NCI-H226 (cell line): ENCODE results near the gene LGALS12.
"Not testable (repeated sequence)": the region's sequence is repeated elsewhere in the genome, so short reads cannot be mapped to it uniquely, and the experiment has no call there.

ENCODE experiments used
- DNase-seq: peaks from one replicate; pipeline ENCODE4 v3.0.0-alpha.2; 2015

The LGALS12 gene

GRCh38 chr11:63506876-63507275, 992 bp downstream of the LGALS12 start:
- DNase-seq: no peak

DNA sequence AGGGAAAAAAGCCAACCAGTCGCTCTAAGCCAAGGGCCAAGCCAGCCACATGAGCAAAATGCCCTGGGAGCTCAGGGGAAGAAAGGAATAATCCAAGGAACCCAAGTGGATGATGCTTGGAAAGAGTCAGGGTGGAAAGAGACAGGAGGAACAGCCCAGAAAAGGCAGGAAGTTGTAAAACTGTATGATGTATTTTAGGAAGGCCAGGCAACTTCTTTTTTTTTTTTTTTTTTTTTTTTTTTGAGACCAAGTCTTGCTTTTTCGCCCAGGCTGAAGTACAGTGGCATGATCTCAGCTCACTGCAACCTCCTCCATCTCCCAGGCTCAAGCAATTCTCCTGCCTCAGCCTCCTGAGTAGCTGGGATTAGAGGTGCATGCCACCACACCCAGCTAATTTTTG, 1.6 kb downstream of the LGALS12 start:
- DNase-seq: no peak

GRCh38 chr11:63508009-63508408, 2.1 kb downstream of the LGALS12 start:
- DNase-seq: no peak

DNA sequence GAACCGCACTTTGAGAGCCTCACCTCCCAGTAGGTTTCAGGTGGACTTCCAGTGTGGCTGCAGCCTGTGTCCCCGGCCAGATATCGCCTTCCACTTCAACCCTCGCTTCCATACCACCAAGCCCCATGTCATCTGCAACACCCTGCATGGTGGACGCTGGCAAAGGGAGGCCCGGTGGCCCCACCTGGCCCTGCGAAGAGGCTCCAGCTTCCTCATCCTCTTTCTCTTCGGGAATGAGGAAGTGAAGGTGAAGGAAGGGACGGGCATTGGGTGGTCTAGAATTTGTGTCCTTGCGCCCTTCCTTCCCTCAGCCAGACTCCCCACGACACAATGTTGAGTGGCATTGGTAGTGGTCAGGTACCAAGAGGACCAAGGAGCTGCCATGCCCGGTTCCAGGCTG, 2.9 kb downstream of the LGALS12 start:
- no peak for DNase-seq

- peak; percentile 50 for DNase-seq
These were observed 4.6 kb downstream of the LGALS12 start for GRCh38 chr11:63510360-63511047.

DNA sequence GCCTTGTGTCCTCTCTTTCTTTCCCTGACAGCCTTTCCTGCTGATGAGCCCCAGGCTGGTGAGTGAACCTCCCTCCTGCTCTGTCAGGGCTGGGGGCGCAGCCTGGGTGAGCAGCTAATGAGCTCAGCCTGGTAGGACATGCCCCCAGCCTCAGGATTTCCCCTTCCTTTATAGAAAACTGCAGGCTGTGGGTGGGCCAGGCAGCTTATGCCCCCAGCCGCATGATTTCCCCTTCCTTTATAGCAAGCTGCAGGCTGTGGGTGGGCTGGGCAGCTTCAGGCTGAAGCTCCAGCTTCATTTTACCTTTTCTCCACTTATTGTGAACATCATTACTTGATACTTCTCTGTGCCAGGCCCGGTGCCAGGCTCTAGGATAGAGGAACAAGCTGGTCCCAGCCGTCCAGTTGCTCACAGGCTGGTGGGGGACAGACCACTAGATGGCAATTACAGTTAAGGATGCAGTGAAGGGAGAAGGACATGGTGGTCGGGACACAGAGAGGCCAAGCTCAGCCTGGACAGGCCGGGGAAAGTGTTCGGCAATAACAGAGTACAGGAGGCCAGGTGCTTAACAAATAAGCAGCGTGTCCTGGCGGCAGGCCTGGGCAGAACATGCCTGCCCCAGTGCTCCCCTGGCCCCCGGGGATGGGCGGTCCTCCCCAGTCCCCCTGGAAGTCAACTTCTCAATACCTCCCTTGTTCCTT, 5.3 kb downstream of the LGALS12 start:
- no peak for DNase-seq

GRCh38 chr11:63512816-63513215, 6.9 kb downstream of the LGALS12 start:
- DNase-seq: no peak

- no peak for DNase-seq
These were observed 10.2 kb downstream of the LGALS12 start for GRCh38 chr11:63516109-63516508.

DNA sequence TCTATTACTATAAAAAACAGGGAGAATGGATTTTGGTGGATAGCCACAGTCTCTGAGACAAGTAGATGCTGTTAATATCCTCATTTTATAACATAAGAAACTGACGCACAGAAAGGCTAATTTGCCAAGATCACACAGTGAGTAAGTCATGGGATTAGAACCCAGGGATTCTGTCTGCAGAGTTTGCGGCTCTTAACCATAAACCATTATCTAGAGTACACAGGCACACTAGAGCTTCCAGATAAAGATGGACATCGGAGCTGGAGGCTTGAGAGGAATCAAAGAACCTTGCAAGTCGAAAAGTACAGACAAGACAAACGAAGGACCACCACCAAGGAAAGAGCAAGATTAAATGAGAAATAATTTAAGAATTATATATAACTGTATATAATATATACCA, 11.3 kb downstream of the LGALS12 start:
- no peak for DNase-seq

- peak; percentile 41 for DNase-seq
These were observed 12.7 kb downstream of the LGALS12 start for GRCh38 chr11:63518548-63518947.

DNA sequence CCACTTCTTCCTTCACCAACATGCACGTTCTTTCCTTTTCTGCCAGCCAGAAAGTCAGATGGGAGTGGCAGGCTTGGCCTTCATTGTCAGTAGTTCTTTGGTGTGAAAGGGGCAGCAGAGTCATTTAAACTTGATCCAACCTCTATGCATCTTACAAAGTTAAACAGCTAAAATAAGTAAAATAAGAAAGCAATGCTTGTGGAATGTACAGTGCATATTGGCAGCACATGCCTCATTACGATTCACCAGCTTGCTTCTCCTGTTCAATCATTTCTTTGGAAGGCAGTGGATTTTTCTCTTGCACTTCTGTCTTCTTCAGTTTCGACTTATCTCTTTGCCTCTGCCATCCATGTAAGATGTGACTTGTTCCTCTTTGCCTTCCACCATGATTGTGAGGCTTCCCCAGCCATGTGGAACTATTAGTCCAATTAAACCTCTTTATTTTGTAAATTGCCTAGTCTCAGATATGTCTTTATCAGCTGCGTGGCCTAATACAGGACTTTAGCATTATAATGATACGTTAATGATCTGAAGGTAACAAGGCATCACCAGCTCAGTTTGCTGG, 14.8 kb downstream of the LGALS12 start:
- no peak for DNase-seq

GRCh38 chr11:63521896-63522295, 16.0 kb downstream of the LGALS12 start:
- DNase-seq: no peak

GRCh38 chr11:63523151-63523550, 17.3 kb downstream of the LGALS12 start:
- no peak for DNase-seq

GRCh38 chr11:63527667-63528066, 21.8 kb downstream of the LGALS12 start:
- no peak for DNase-seq

DNA sequence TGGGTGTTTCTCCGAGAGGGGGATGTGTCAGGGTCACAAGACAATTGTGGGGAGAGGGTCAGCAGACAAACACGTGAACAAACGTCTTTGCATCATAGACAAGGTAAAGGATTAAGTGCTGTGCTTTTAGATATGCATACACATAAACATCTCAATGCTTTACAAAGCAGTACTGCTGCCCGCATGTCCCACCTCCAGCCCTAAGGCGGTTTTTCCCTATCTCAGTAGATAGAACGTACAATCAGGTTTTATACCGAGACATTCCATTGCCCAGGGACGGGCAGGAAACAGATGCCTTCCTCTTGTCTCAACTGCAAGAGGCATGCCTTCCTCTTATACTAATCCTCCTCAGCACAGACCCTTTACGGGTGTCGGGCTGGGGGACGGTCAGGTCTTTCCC, 22.3 kb downstream of the LGALS12 start:
- DNase-seq: not testable (repeated sequence)

DNA sequence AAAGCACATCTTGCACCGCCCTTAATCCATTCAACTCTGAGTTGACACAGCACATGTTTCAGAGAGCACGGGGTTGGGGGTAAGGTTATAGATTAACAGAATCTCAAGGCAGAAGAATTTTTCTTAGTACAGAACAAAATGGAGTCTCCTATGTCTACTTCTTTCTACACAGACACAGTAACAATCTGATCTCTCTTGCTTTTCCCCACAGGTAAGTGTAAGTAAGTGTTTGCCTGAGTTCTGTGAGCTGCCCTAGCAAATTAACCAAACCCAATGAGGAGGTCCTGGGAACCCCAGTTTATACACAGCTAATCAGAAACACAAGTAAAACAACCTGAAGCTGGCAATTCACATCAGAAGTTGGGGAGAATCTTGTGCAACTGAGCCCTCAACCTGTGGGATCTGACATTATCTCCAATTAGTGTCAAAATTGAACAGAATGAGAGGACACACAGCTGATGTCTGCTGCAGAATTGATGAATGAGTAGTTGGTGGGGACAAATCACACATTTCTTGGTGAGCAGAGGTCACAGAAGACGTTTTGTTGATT, 22.9 kb downstream of the LGALS12 start:
- DNase-seq: not testable (repeated sequence)

- not testable (repeated sequence) for DNase-seq
These were observed 23.5 kb downstream of the LGALS12 start for GRCh38 chr11:63529373-63529772.

DNA sequence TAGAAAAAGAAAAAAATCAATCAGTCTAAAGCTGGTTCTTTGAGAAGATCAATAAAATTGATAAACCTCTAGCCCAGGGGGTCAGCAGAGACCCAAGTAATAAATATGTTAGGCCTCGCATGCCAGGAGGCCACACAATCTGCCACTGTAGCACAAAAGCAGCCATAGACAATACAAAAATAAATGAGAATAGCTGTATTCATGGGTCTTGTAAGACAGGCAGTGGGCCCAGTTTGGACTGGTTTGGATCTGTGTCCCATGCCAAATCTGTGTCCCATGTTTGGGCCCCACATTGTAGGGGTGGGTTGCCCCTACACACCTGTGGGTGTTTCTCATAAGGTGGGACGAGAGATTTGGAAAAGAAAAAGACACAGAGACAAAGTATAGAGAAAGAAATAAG, 24.1 kb downstream of the LGALS12 start:
- DNase-seq: no peak

DNA sequence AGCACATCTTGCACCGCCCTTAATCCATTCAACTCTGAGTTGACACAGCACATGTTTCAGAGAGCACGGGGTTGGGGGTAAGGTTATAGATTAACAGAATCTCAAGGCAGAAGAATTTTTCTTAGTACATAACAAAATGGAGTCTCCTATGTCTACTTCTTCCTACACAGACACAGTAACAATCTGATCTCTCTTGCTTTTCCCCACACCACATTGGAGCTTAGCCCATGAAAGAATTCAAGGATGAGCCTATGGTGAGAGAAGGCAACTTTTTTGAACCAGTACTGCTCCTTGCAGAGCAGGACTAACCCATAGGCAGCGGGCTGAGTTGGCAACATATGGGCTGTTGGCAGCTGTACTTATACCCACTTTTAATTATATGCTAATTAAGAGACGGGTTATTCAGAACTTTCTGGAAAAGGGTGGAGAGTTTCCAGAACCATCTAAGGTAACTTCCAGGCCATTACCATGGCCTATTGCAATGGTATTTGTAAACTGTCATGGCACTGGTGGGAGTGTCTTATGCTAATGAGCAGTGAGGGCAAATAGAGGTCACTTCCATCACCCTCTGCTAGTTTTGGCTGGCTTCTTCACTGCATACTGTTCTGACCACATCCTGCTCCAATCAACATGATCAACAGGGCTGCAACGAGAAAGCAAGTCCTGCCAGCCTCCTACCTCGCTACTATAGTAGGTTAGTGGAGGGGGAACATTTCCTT, 25.3 kb downstream of the LGALS12 start:
- peak; percentile 86 for DNase-seq

DNA sequence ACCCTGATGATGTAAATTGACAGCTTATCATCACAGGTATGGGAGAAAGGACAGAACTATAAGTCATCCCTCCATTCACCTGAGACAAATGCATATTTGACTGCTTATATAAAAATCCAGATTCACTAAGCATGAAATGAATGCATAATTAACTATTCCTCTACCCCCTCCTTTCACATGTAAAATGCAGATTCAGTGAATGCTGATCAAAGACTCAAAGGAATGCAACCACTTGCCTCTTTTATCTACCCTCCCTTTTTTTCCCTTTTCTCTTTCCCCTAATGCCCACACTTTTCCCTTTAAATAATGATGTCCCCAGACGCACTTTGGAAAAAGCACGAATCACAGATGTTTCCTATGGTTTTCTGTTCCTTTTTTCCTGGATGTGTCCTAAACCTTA, 26.2 kb downstream of the LGALS12 start:
- DNase-seq: no peak

DNA sequence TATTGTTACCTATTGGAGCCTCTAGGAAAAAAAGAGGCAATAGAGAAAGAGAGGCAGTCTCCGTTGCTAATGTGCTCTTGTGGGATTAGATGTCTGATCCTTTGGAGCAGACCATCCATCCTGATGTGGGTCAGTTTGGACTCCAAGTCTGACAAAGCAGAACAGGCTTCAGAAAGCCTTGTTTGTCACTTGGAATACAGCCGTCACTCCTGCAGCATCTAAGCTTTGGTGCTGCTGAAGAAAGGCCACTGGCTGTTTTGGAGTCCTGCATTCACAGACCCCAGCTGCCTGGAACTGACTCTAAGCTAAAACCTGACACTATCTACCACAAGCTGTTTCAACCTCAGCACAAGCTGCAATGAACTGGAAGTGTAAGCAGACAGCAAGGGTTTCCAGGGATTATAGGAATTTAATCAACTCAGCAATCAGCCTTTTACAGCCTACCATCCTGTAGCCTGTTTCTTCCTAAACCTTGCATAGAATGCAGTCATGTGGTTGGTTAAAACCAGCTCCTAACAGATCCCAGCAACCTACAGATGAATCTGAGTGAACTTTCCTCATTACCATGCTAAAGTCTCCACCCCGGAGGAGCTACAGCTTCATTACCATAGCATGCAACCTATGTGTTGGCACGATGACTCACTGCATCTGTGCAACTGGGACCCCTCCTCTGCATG, 27.1 kb downstream of the LGALS12 start:
- DNase-seq: no peak

DNA sequence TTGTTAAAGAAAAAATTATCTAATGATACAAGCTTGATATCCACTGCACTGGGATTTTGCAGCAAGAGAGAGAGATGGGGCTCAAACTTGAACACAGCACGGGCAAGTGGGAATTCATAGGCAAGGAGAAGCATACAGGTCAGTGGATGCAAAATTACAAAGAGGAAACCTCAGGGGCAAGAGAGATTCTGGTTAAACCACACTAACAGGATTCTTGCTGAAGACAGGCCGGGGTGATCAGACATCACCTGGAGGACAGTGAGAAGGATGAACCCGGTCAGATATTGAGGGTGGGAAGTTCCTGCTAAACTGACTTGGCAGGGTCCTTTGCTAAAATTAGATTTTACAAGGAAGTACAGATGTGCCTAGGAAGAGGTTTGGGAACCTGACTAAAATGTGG, 28.2 kb downstream of the LGALS12 start:
- DNase-seq: no peak
